K562 (cell line): ENCODE measurements around the gene TANK. TPM values are rescaled to one million over a fixed set of nuclear protein-coding genes. Genes with fewer than 3 reads are reported as not detected.

Experiments used
- ATAC-seq: fragments of 200-7000 bp; cut with Tn5 transposase; 3 replicates; pipeline ENCODE4 v1.9.1; 2020; ENCODE audit warnings: moderate library complexity
- BruUV-seq: library from RNA; stranded (reverse); fragments of 400-500 nt; replicated peaks from 2 replicates; lab custom pipeline; 2021; lab: Mats Ljungman, UMichigan
- CTCF ChIA-PET: fragments of 300-600 bp; formaldehyde crosslinking; extraction: SDS; loops from one replicate; lab custom pipeline; 2021; ENCODE audit warnings: low intra/inter-chr PET ratio; lab: Yijun Ruan, JAX
- POLR2A ChIA-PET: fragments of 300-600, 350-650 bp; sonication (Branson Sonifier 250); formaldehyde crosslinking; extraction: SDS; loops from one replicate; lab custom pipeline; 2021; ENCODE audit warnings: antibody characterized with exemption, inconsistent platforms; lab: Yijun Ruan, JAX
- DNase-seq, 4 experiments: peaks; one replicate each; pipeline versions ENCODE4 v3.0.0 to v3.0.0-alpha.2; 2011 to 2018; ENCODE audit warnings: low spot score in 3 of 4, mixed read lengths in 3 of 4; ENCODE audit errors: extremely low read depth in 1 of 4
- FAIRE-seq: peaks from 2 replicates; lab custom pipeline; 2011; peaks lifted over from hg19 to GRCh38; lab: Jason Lieb, UNC
- H2AFZ ChIP-seq: 2 replicates; pipeline ENCODE4 v1.6.0; 2011; ENCODE audit warnings: low read depth, low read length, control low read depth, inconsistent platforms
- H3K27ac ChIP-seq: fragments of 200-600 bp; 3 replicates; pipeline ENCODE4 v1.8.0; 2011; ENCODE audit warnings: low read depth, mild to moderate bottlenecking, control low read depth, inconsistent platforms, low read length, moderate library complexity, mixed read lengths; ENCODE audit errors: extremely low read depth
- H3K27me3 ChIP-seq, 2 experiments: fragments of 300-600 bp in 1 of 2; 2 replicates in 1 of 2; 3 replicates in 1 of 2; pipeline versions ENCODE4 v1.6.0 to v1.8.0; 2011; ENCODE audit warnings: inconsistent platforms in 2 of 2, low read length in 2 of 2, mild to moderate bottlenecking in 1 of 2, mixed read lengths in 1 of 2, moderate library complexity in 1 of 2; ENCODE audit not compliant: control insufficient read depth in 2 of 2, insufficient read depth in 2 of 2
- H3K36me3 ChIP-seq: fragments of 300-600 bp; 3 replicates; pipeline ENCODE4 v1.8.0; 2011; ENCODE audit warnings: mild to moderate bottlenecking, low read length, inconsistent platforms; ENCODE audit not compliant: control insufficient read depth, insufficient read depth
- H3K4me1 ChIP-seq, 2 experiments: fragments of 200-600 bp in 1 of 2; replicated peaks in 1 of 2; 2 replicates in 1 of 2; 3 replicates in 1 of 2; pipeline versions ENCODE4 v1.5.1 to v1.8.0; 2011; ENCODE audit warnings: inconsistent platforms in 2 of 2, low read length in 2 of 2, mild to moderate bottlenecking in 1 of 2, mixed read lengths in 1 of 2, moderate library complexity in 1 of 2; ENCODE audit not compliant: control insufficient read depth in 2 of 2, insufficient read depth in 2 of 2
- H3K4me2 ChIP-seq: 2 replicates; pipeline ENCODE4 v1.6.1; 2011; ENCODE audit warnings: low read length, control low read depth, inconsistent platforms, mixed read lengths; ENCODE audit not compliant: insufficient read depth
- H3K4me3 ChIP-seq: fragments of 200-600 bp; sonication (generic), shearing (Covaris generic); 2 replicates; pipeline ENCODE4 v1.5.1; 2016; ENCODE audit warnings: control low read depth, inconsistent platforms
- H3K79me2 ChIP-seq: fragments of 200-600 bp; 3 replicates; pipeline ENCODE4 v1.8.0; 2011; ENCODE audit warnings: low read length, inconsistent platforms; ENCODE audit not compliant: control insufficient read depth, insufficient read depth
- H3K9ac ChIP-seq, 2 experiments: 2 replicates each; pipeline versions ENCODE4 v1.6.0 to v1.6.1; 2011; ENCODE audit warnings: low read depth in 2 of 2, low read length in 2 of 2, control low read depth in 1 of 2, inconsistent platforms in 1 of 2, mild to moderate bottlenecking in 1 of 2, mixed read lengths in 1 of 2; ENCODE audit not compliant: insufficient read depth in 1 of 2
- H3K9me1 ChIP-seq: one replicate; pipeline ENCODE4 v1.6.0; 2011; ENCODE audit warnings: inconsistent platforms, mild to moderate bottlenecking, low read length, moderate library complexity; ENCODE audit not compliant: control insufficient read depth, insufficient read depth
- H3K9me3 ChIP-seq: replicated peaks from 2 replicates; pipeline ENCODE4 v1.5.1; 2011; ENCODE audit warnings: low read depth, low read length, inconsistent platforms; ENCODE audit not compliant: control insufficient read depth, insufficient read depth
- H4K20me1 ChIP-seq: replicated peaks from 2 replicates; pipeline ENCODE4 v1.6.1; 2011; ENCODE audit warnings: low read length, inconsistent platforms, mixed read lengths; ENCODE audit not compliant: control insufficient read depth, insufficient read depth
- BCL6 ChIP-seq: fragments of 250-450 bp; sonication (Bioruptor Pico); IDR thresholded peaks from 2 replicates; pipeline ENCODE4 v1.4.0; 2020
- CC2D1A ChIP-seq: fragments of 450-650 bp; IDR thresholded peaks from 2 replicates; pipeline ENCODE4 v1.6.1; 2017; ENCODE audit warnings: mild to moderate bottlenecking
- NELFE ChIP-seq: IDR thresholded peaks from 2 replicates; pipeline ENCODE4 v1.6.1; 2011; ENCODE audit warnings: mild to moderate bottlenecking; ENCODE audit not compliant: insufficient read depth, insufficient read length
- RCOR1 ChIP-seq, 2 experiments: IDR thresholded peaks; 2 replicates each; pipeline ENCODE4 v1.6.1; 2012; ENCODE audit warnings: low read depth in 2 of 2, low read length in 2 of 2, borderline replicate concordance in 1 of 2, improper control_type of control experiment in 1 of 2
- ZNF12 ChIP-seq: sonication (generic); formaldehyde crosslinking; IDR thresholded peaks from 2 replicates; pipeline ENCODE4 v1.4.0; 2020; ENCODE audit warnings: mild to moderate bottlenecking, missing genetic modification reagents
- ZNF311 ChIP-seq: fragments of 250-450 bp; sonication (Bioruptor Pico); IDR thresholded peaks from 2 replicates; pipeline ENCODE4 v1.4.0; 2020; ENCODE audit warnings: mild to moderate bottlenecking, moderate library complexity
- WGBS: fragments of 100-300 bp; shearing (Covaris generic); methylation state at CpG from one replicate; pipeline ENCODE4 v1.1.6; 2016; ENCODE audit warnings: low coverage, mixed read lengths; ENCODE audit not compliant: insufficient coverage; ENCODE audit errors: missing lambda C conversion rate; 5-methylcytosine and 5-hydroxymethylcytosine counted together
- in situ Hi-C: fragments of 300-500 bp; cut with MboI; formaldehyde crosslinking; loops from 4 replicates; pipeline ENCODE4 v1.15.0; 2018; ENCODE audit warnings: inconsistent platforms, mixed read lengths
- intact Hi-C: fragments of 100-400 bp; cut with micrococcal nuclease; formaldehyde crosslinking; loops from 2 replicates; pipeline ENCODE4 v1.14.2; 2022
- polyA plus RNA-seq, 8 experiments: library from polyadenylated mRNA; depleted of rRNA in 4 of 8; stranded (reverse) in 5 of 8; unstranded in 3 of 8; fragments of >200 nt; fragmentation: Nextera tagmentation in 2 of 8; fragmentation: Illumina TruSeq in 1 of 8; extraction: Ambion mirVana in 2 of 8; extraction: Trizol in 1 of 8; gene quantifications; 2 replicates each; pipeline versions ENCODE4 v1.2.1 to v1.2.3, GENCODE V29; 2011 to 2014; ENCODE audit warnings: inconsistent platforms in 1 of 8, missing spikeins in 1 of 8
- total RNA-seq, 7 experiments: library from RNA; depleted of rRNA in 6 of 7; stranded (reverse); fragments of >200 nt in 6 of 7; fragmentation: Illumina TruSeq in 2 of 7; extraction: Trizol in 2 of 7; gene quantifications; 2 replicates each; pipeline versions ENCODE4 v1.2.1 to v1.2.3, GENCODE V29; 2011 to 2021; ENCODE audit warnings: low replicate concordance in 1 of 7
- TF ChIP-seq, protein P1 (sequence below): fragments of 200-800 bp; sonication (Bioruptor generic); IDR thresholded peaks from 2 replicates; pipeline ENCODE4 v1.6.1; 2017; ENCODE audit warnings: missing genetic modification characterization, missing compliant biosample characterization
- TF ChIP-seq, protein P2 (sequence below): sonication (generic); formaldehyde crosslinking; IDR thresholded peaks from 2 replicates; pipeline ENCODE4 v1.8.0; 2023; ENCODE audit warnings: mild to moderate bottlenecking, missing genetic modification reagents

TANK gene
- total and polyA plus RNA-seq, 9 of the 15 experiments (the other 6 are each of a cell fraction or from before 2014, with no cell fraction given), result 43.0 to 91.5 (median 54.4) TPM

DNA sequence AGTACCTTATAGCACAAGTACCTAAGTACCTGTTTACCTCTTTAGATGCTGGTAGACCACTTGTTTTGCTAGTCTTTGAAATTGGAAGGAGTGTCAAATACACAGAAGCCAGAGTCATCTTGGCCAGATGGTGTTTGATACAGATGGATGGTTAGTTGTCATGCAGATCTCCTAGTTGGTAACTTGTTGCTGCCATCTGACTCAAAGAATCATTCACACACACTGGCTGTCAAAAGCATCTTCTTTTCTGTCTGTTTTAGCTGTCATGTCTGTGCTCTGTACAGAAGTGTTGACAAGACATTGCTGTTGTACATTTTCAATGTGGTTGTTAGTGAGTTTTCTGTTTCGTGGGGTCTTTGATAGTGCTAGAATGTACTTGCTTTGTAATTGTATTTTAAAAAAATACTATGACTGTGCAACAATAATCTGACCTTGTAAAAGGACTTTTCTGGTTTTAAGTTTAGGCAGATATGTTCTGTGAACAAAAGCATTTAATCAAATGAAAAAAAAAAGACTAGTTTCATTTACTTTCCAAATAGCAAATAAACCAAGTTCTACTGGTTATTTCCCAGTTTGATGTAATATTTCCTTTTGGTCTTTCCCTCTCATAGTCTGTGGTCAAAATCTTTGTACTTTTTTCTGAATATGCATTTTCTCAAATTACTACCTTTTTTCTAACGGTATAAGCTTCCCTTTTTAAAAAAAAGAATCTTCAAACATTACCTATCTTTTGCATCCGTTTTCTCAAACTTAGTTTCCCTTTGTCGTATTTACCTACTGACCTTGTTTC is 39.9 kb downstream of the TANK start:
- 76% methylated on average over 4 of the region's 4 CpGs for WGBS
- Histone ChIP-seq H3K27ac (no peak overlapping the region), H3K27me3 (no peaks in the 10 kb centered on the region), H3K4me3 (no peak overlapping the region), H2AFZ (no peak overlapping the region), H3K4me2 (no peak overlapping the region), H3K9ac (no peak overlapping the region), H4K20me1 (no peaks in the 10 kb centered on the region), H3K9me1 (no peaks in the 10 kb centered on the region), H3K79me2 (peaks cover 4% of the 10 kb centered on the region; the same call in 1 of the 3 replicates), H3K36me3 (peaks cover 37% of the 10 kb centered on the region), H3K9me3 (no peaks in the 10 kb centered on the region), H3K4me1 (no peaks in the 10 kb centered on the region)
- ATAC-seq (no peak; the same call in 2 of the 3 replicates), DNase-seq (no peak), FAIRE-seq (no peak)
- no TSS peak for BruUV-seq
- ChIA-PET POLR2A (no interaction called here), CTCF (no interaction called here)
- intact Hi-C loops (no loop called here), in situ Hi-C loops (no loop called here)
- TF ChIP-seq, protein P1, sequence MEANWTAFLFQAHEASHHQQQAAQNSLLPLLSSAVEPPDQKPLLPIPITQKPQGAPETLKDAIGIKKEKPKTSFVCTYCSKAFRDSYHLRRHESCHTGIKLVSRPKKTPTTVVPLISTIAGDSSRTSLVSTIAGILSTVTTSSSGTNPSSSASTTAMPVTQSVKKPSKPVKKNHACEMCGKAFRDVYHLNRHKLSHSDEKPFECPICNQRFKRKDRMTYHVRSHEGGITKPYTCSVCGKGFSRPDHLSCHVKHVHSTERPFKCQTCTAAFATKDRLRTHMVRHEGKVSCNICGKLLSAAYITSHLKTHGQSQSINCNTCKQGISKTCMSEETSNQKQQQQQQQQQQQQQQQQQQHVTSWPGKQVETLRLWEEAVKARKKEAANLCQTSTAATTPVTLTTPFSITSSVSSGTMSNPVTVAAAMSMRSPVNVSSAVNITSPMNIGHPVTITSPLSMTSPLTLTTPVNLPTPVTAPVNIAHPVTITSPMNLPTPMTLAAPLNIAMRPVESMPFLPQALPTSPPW (CRISPR knock-in tag), result no peak
- TF ChIP-seq RCOR1 (IDR thresholded peaks at IDR 0.05; ENCODE audit: borderline replicate concordance in 1 of 2, low read depth in 2 of 2, low read length in 2 of 2), result no peak
- TF ChIP-seq, protein P2, sequence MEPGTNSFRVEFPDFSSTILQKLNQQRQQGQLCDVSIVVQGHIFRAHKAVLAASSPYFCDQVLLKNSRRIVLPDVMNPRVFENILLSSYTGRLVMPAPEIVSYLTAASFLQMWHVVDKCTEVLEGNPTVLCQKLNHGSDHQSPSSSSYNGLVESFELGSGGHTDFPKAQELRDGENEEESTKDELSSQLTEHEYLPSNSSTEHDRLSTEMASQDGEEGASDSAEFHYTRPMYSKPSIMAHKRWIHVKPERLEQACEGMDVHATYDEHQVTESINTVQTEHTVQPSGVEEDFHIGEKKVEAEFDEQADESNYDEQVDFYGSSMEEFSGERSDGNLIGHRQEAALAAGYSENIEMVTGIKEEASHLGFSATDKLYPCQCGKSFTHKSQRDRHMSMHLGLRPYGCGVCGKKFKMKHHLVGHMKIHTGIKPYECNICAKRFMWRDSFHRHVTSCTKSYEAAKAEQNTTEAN, result no peak
- TF ChIP-seq ZNF311 (CRISPR knock-in tag), result no peak
- TF ChIP-seq CC2D1A, result no peak
- TF ChIP-seq BCL6 (CRISPR knock-in tag), result no peak
- TF ChIP-seq ZNF12, result no peak
- TF ChIP-seq NELFE, result no peak
